ENCODE results near the gene SAFB2.

SAFB2 gene

GRCh38 chr19:5540208-5540607 lies 82.4 kb downstream of the SAFB2 start:
- Histone ChIP-seq H3K36me3 (ENCODE audit: control insufficient read depth in 2 of 2, insufficient read depth in 1 of 2, low read length in 2 of 2) (no peaks in the 10 kb centered on the region), H3K4me3 (ENCODE audit: low read depth, low read length) (no peak overlapping the region), H3K9me3 (ENCODE audit: control insufficient read depth, insufficient read depth, low read depth, low read length) (no peaks in the 10 kb centered on the region), H3K27ac (ENCODE audit: extremely low read depth, low read depth, low read length) (no peak overlapping the region), H3K4me1 (ENCODE audit: control insufficient read depth, insufficient read depth, low read length) (no peaks in the 10 kb centered on the region; the same call in 1 of the 2 replicates)
- ChIA-PET CTCF (interaction anchor here (0.6 to 0.7 kb wide), 2 partner anchors 168 to 685 kb away, joined by 3 to 6 read pairs; no protein-coding TSS in a partner anchor), POLR2A (interaction anchor here (0.7 kb wide), 1 partner anchor 69 kb away, joined by 3 read pairs; no protein-coding TSS in a partner anchor)
- TF ChIP-seq, protein P1, sequence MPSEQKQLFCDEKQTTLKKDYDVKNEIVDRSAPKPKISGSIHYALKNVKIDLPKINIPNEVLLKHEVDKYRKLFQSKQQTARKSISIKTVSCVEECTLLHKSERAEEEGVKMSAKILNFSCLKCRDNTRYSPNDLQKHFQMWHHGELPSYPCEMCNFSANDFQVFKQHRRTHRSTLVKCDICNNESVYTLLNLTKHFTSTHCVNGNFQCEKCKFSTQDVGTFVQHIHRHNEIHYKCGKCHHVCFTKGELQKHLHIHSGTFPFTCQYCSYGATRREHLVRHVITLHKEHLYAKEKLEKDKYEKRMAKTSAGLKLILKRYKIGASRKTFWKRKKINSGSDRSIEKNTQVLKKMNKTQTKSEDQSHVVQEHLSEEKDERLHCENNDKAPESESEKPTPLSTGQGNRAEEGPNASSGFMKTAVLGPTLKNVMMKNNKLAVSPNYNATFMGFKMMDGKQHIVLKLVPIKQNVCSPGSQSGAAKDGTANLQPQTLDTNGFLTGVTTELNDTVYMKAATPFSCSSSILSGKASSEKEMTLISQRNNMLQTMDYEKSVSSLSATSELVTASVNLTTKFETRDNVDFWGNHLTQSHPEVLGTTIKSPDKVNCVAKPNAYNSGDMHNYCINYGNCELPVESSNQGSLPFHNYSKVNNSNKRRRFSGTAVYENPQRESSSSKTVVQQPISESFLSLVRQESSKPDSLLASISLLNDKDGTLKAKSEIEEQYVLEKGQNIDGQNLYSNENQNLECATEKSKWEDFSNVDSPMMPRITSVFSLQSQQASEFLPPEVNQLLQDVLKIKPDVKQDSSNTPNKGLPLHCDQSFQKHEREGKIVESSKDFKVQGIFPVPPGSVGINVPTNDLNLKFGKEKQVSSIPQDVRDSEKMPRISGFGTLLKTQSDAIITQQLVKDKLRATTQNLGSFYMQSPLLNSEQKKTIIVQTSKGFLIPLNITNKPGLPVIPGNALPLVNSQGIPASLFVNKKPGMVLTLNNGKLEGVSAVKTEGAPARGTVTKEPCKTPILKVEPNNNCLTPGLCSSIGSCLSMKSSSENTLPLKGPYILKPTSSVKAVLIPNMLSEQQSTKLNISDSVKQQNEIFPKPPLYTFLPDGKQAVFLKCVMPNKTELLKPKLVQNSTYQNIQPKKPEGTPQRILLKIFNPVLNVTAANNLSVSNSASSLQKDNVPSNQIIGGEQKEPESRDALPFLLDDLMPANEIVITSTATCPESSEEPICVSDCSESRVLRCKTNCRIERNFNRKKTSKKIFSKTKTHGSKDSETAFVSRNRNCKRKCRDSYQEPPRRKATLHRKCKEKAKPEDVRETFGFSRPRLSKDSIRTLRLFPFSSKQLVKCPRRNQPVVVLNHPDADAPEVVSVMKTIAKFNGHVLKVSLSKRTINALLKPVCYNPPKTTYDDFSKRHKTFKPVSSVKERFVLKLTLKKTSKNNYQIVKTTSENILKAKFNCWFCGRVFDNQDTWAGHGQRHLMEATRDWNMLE (tag by site-specific recombination; conservative IDR thresholded peaks at IDR 0.05; ENCODE audit: low read depth): no peak
- no peak for TF ChIP-seq ZNF366 (tag by site-specific recombination; conservative IDR thresholded peaks at IDR 0.05)
- TF ChIP-seq, protein P2, sequence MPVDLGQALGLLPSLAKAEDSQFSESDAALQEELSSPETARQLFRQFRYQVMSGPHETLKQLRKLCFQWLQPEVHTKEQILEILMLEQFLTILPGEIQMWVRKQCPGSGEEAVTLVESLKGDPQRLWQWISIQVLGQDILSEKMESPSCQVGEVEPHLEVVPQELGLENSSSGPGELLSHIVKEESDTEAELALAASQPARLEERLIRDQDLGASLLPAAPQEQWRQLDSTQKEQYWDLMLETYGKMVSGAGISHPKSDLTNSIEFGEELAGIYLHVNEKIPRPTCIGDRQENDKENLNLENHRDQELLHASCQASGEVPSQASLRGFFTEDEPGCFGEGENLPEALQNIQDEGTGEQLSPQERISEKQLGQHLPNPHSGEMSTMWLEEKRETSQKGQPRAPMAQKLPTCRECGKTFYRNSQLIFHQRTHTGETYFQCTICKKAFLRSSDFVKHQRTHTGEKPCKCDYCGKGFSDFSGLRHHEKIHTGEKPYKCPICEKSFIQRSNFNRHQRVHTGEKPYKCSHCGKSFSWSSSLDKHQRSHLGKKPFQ (tag by site-specific recombination; IDR thresholded peaks at IDR 0.05): no peak
- TF ChIP-seq BCL6B (tag by site-specific recombination; IDR thresholded peaks at IDR 0.05): no peak
- TF ChIP-seq HOXD13 (CRISPR knock-in tag; IDR thresholded peaks at IDR 0.05; ENCODE audit: borderline replicate concordance): no peak
- no peak for TF ChIP-seq ZNF624 (tag by site-specific recombination; IDR thresholded peaks at IDR 0.05)
- TF ChIP-seq ZEB2 (tag by site-specific recombination; IDR thresholded peaks at IDR 0.05): no peak
- no peak for TF ChIP-seq ZNF19 (tag by site-specific recombination; IDR thresholded peaks at IDR 0.05; ENCODE audit: low read depth)
- no peak for TF ChIP-seq YY2 (tag by site-specific recombination; IDR thresholded peaks at IDR 0.05)
- TF ChIP-seq CTCF (tag by site-specific recombination; IDR thresholded peaks at IDR 0.05): no peak
- no peak for TF ChIP-seq HOXA7 (CRISPR knock-in tag; IDR thresholded peaks at IDR 0.05; ENCODE audit: borderline replicate concordance)
- no peak for TF ChIP-seq ZNF48 (tag by site-specific recombination; IDR thresholded peaks at IDR 0.05)
- TF ChIP-seq ZNF132 (tag by site-specific recombination; IDR thresholded peaks at IDR 0.05; ENCODE audit: borderline replicate concordance): no peak
- no peak for TF ChIP-seq ZNF747 (tag by site-specific recombination; IDR thresholded peaks at IDR 0.05)
- no peak for TF ChIP-seq ZNF280C (tag by site-specific recombination; IDR thresholded peaks at IDR 0.05)
- no peak for TF ChIP-seq ZFP37 (tag by site-specific recombination; IDR thresholded peaks at IDR 0.05)
- no peak for TF ChIP-seq ZNF791 (tag by site-specific recombination; IDR thresholded peaks at IDR 0.05)
- no peak for TF ChIP-seq ZNF670 (tag by site-specific recombination; IDR thresholded peaks at IDR 0.05; ENCODE audit: low read depth)
- no peak for TF ChIP-seq ZNF324 (tag by site-specific recombination; IDR thresholded peaks at IDR 0.05)
